ENCODE results near the gene VSNL1.

DNA sequence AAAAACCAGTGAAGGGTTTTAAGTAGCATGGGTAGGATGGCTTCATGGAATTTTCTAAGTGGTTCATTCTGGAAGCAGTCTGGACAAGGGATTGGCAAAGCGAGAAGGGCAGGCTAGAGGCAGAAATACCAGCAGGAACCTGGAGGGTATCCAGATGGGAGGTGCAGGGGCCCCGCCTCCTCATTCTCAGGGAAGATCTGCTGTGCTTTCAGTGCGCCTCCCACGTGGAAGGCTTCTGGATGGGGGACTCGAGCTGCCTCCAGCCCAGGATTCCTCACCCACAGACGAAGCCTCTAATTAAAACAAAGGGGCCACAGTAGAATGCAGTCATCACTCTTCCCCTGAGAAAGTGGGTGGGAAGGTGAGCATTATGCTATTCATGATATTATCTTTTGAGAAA, 79.8 kb downstream of the VSNL1 start:
- TF ChIP-seq POLR2AphosphoS5 (IDR thresholded peaks at IDR 0.05; ENCODE audit: low read length) (no peak), CHD2 (IDR thresholded peaks at IDR 0.05; ENCODE audit: borderline replicate concordance, low read depth, low read length) (no peak), TAF1 (IDR thresholded peaks at IDR 0.05; ENCODE audit: borderline replicate concordance, low read depth, low read length) (no peak), SREBF1 (IDR thresholded peaks at IDR 0.05; ENCODE audit: low read length) (no peak), ZNF217 (IDR thresholded peaks at IDR 0.05) (no peak), EZH2 (IDR thresholded peaks at IDR 0.05; ENCODE audit: borderline replicate concordance, control insufficient read depth, low read depth, low read length) (no peak), ZNF274 (IDR thresholded peaks at IDR 0.05; ENCODE audit: insufficient read depth, insufficient read length) (no peak), SMARCA5 (IDR thresholded peaks at IDR 0.05) (no peak), SP1 (IDR thresholded peaks at IDR 0.05; ENCODE audit: low read depth, low read length) (no peak), ZNF384 (IDR thresholded peaks at IDR 0.05; ENCODE audit: borderline replicate concordance, low read depth, low read length) (no peak), EP300 (IDR thresholded peaks at IDR 0.05; ENCODE audit: borderline replicate concordance in 1 of 2, control insufficient read depth in 1 of 2, low read depth in 2 of 2, low read length in 2 of 2) (no peak)
- TF ChIP-seq, protein P1, sequence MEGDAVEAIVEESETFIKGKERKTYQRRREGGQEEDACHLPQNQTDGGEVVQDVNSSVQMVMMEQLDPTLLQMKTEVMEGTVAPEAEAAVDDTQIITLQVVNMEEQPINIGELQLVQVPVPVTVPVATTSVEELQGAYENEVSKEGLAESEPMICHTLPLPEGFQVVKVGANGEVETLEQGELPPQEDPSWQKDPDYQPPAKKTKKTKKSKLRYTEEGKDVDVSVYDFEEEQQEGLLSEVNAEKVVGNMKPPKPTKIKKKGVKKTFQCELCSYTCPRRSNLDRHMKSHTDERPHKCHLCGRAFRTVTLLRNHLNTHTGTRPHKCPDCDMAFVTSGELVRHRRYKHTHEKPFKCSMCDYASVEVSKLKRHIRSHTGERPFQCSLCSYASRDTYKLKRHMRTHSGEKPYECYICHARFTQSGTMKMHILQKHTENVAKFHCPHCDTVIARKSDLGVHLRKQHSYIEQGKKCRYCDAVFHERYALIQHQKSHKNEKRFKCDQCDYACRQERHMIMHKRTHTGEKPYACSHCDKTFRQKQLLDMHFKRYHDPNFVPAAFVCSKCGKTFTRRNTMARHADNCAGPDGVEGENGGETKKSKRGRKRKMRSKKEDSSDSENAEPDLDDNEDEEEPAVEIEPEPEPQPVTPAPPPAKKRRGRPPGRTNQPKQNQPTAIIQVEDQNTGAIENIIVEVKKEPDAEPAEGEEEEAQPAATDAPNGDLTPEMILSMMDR (IDR thresholded peaks at IDR 0.05 in 2 of 3, conservative IDR thresholded peaks at IDR 0.05 in 1 of 3; ENCODE audit: control insufficient read depth in 2 of 3, extremely low read depth in 1 of 3, insufficient read depth in 1 of 3, low read depth in 3 of 3, low read length in 3 of 3): no peak
- TF ChIP-seq, protein P2, sequence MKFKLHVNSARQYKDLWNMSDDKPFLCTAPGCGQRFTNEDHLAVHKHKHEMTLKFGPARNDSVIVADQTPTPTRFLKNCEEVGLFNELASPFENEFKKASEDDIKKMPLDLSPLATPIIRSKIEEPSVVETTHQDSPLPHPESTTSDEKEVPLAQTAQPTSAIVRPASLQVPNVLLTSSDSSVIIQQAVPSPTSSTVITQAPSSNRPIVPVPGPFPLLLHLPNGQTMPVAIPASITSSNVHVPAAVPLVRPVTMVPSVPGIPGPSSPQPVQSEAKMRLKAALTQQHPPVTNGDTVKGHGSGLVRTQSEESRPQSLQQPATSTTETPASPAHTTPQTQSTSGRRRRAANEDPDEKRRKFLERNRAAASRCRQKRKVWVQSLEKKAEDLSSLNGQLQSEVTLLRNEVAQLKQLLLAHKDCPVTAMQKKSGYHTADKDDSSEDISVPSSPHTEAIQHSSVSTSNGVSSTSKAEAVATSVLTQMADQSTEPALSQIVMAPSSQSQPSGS (IDR thresholded peaks at IDR 0.05; ENCODE audit: low read length): no peak

Data from GM12878 (cell line).